GM18861 (cell line): ENCODE data around the gene ATP6V1F.

Source experiments
- ATAC-seq: cut with Tn5 transposase; IDR thresholded peaks from one replicate; pipeline ENCODE4 v1.9.1; 2021; ENCODE audit not compliant: unreplicated experiment

The ATP6V1F gene

DNA sequence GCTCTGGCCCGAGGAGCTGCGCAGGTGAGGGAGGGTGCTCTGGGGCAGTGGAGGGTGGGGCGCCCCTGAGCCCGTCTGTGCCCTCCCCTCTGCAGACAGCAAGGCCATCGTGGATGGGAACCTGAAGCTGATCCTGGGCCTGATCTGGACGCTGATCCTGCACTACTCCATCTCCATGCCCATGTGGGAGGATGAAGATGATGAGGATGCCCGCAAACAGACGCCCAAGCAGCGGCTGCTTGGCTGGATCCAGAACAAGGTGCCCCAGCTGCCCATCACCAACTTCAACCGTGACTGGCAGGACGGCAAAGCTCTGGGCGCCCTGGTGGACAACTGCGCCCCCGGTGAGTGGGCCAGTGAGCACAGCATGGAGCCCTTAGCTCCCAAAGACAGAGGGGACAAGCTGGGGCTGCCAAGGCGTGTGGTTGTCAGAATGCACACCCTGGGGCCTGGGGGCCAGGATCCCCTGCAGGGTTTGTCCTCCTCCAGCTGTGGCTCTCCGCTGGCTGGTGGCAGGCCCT, 27.4 kb upstream of the ATP6V1F start:
- ATAC-seq, result no peak

DNA sequence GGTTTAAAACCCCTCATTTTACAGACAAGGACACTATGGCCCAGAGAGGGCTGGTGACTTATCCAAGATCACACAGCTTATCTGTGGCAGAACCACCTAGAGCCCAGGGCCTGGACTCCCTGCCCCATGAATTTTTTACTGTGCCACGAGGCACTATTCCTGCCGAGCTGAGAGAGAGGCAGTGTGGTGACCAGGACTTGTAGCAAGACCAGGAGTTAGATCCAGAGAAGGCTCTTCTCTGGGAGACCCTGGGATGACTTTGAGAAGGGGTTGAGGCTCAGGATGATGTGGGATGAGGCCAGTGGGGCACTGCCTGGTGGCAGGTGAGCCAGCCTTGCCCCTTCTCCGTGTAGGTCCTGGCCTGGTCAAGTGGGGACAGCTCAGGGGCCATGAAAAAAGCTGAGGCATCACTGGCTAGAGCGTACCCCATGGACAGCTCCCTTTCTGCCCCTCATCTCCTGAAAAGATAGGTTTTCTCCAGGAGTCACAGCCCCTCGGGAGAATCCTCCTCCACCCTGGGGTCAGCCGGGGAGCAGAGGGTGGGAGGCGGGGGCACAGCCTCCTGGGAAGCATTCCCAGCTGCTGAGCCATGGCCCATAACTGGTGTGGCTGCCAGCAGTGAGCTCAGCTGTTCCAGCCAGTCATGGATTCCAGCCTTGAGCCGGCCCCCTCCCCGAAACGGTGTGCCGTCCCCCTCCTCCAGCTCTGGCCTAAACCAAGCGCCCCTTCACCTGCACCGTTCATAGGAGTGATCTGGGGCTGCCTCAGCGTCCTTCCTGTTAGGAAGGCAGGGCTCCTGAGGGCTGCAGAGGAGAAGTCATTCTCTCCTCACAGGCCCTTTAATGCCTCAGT, 26.6 kb upstream of the ATP6V1F start:
- no peak for ATAC-seq

DNA sequence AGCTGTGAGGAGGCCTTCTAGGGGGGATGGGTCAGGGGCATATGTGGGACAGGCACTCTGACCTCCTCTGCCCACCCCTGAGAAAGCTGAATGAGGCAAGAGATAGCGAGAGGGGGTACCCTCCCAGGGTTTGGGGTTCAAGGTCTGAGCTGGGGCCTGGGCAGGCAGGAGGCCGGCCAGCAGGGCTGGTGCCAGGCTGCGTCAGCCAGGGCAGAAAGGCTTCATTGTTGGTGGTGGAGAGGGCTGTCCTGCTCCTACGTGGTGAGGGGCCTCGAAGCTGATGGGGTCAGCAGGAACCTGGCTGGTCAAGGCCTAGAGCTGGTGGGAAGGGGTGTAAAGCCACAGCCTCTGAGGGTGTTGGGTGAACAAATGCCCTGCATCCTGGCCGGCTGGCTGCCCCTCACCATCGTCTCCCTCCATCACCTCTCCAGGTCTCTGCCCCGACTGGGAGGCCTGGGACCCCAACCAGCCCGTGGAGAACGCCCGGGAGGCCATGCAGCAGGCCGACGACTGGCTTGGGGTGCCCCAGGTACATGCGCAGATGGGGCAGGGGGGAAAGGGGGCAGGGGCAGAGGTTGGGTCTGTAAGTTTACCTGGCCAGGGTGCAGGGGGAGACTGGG, 25.8 kb upstream of the ATP6V1F start:
- no peak for ATAC-seq

DNA sequence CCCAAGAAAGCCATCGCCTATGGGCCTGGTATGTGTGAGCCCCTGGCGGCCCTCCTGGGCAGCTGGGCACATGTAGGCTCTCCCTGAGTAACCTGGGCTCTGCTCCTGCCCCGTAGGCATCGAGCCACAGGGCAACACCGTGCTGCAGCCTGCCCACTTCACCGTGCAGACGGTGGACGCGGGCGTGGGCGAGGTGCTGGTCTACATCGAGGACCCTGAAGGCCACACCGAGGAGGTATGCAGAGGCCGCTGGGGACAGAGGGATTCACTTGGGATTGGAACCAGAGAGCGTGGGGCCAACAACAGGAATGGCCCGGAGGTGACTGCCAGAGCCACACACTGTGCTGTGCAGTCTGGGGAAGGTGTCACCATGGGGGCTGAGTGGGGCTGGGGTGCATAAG, 25.1 kb upstream of the ATP6V1F start:
- ATAC-seq, result no peak

DNA sequence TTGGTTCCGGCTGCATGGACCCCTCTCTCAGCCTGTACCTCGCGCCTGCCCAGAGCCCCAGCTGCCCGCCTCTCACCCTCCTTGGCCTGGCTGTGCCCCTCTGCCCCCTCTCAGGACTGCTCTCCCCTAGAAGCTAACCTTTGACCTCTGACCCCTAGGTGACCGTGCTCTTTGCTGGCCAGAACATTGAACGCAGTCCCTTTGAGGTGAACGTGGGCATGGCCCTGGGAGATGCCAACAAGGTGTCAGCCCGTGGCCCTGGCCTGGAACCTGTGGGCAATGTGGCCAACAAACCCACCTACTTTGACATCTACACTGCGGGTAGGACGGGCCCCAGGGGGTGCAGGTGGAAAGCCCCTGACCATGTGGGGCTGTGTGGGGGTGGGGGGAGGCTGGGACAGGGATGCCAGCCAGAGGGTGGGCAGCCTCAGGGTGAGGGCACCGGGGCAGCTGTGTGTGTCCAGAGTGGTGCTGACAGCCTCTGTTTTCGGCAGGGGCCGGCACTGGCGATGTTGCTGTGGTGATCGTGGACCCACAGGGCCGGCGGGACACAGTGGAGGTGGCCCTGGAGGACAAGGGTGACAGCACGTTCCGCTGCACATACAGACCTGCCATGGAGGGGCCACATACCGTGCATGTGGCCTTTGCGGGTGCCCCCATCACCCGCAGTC, 24.4 kb upstream of the ATP6V1F start:
- ATAC-seq, result no peak

DNA sequence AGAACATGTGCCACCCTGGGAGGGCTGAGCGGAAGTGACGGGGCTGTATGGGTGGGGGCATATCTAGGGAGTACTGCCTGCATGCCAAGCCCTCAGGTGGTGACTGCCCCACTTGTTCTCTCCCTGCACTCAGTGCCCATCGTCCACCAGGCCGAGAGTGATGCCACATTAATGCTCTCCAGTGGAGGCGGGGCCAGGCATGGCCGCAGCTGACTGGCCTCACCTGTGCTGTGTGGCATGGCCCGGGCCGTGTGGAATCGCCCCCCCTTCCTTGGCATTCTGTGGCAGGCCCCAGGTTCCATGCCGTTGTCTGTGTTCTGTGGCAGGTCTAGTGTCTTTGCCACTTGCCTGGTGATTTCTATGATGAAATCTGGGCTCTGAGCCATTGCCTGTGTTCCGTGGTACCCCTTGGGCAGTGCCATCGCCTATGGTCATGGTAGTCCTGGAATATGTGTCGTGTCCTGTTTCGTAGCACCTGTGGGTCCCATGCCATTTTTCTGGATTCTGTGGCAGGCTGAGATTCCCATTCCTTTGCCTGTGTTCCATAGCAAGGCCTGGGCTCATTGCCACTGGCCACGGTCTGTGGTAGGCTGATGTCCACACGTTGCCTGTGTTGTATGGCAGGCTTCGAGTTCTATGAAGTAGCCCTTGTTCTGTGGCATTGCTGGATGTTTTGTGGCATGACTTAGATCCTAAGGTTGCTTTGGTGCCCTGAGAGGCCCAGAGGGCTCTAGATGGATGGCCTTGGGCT, 23.5 kb upstream of the ATP6V1F start:
- no peak for ATAC-seq

DNA sequence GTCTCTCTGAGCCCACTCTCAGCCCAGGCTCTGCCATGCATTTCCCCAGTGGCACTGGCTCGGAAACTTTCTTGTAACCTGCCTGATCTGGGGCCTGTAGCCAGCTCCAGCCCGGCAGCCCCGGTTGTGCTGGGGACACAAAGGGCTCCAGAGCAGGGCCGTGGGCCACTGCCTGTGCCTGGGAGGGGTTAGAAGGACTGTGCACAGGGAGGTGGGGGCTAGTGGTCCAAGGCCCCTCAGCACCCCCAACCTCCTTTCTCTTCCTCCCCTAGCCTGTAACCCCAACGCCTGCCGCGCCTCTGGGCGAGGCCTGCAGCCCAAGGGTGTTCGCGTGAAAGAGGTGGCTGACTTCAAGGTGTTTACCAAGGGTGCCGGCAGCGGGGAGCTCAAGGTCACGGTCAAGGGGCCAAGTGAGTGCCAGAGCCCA, 22.9 kb upstream of the ATP6V1F start:
- no peak for ATAC-seq

DNA sequence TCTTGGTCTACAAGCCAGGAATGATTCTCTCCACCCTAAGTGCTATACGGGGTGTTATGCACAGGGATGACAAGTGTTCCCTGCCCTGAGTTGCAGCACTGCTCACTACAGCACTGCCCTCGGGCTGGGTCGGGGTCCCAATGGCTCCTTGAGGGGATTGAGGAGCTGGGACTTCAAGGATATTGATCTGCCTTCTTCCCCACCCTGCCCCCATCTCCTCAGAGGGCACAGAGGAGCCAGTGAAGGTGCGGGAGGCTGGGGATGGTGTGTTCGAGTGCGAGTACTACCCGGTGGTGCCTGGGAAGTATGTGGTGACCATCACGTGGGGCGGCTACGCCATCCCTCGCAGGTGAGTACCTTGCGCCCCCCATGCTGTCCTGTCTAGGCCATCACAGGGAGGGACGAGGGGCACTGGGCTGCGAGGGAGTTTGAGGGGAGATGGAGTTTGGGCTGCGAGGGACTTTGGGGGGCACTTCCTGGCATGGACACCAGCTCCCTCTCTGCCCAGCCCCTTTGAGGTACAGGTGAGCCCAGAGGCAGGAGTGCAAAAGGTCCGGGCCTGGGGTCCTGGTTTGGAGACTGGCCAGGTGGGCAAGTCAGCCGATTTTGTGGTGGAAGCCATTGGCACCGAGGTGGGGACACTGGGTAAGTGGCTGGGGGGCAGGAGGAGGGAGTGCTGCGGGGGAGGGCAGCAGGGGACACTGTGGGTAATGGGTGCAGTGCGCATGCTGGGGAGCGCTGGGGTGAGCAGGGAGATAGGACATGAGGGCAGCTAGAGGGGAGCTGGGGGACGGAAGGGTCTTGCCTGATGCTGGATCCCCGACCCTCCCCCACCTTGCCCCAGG, 22.1 kb upstream of the ATP6V1F start:
- no peak for ATAC-seq

DNA sequence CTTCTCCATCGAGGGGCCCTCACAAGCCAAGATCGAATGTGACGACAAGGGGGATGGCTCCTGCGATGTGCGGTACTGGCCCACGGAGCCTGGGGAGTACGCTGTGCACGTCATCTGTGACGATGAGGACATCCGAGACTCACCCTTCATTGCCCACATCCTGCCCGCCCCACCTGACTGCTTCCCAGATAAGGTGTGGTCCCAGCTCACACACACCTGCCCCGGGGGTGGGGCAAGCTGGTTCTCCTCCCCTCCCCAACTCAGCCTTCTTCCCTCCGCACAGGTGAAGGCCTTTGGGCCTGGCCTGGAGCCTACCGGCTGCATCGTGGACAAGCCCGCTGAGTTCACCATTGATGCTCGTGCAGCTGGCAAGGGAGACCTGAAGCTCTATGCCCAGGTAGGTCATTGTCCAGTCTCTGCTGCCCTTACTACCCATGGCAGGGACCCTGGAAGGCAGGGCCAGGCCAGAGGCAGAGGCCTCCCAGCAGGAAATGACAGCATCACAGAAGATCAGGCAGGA, 21.4 kb upstream of the ATP6V1F start:
- no peak for ATAC-seq

DNA sequence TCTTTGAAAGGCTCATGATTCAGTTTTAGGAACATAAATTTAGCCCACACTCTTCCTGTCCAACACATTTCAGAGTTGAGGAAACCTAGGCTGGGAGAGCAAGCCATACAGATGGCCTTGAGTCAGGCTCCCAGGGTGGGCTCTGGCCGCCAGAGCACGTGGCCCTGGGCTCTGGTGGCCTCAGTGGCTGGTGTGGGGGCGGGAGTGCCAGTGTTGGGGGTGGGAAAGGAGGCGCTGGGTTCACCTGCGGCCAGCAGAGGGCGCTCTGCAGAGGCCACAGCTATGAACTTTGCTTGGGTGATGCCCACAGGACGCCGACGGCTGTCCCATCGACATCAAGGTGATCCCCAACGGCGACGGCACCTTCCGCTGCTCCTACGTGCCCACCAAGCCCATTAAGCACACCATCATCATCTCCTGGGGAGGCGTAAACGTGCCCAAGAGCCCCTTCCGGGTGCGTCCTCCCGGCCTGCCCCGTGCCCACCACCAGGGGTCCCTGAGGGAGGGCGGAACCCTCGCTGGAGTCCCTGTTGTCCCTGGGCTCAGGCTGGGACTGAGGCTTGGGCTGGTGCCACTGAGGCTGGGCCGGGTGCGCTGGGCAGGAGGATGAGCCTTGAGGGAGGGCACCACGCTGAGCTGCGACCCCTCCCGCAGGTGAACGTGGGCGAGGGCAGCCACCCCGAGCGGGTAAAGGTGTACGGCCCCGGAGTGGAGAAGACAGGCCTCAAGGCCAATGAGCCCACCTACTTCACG, 20.6 kb upstream of the ATP6V1F start:
- ATAC-seq, result no peak

DNA sequence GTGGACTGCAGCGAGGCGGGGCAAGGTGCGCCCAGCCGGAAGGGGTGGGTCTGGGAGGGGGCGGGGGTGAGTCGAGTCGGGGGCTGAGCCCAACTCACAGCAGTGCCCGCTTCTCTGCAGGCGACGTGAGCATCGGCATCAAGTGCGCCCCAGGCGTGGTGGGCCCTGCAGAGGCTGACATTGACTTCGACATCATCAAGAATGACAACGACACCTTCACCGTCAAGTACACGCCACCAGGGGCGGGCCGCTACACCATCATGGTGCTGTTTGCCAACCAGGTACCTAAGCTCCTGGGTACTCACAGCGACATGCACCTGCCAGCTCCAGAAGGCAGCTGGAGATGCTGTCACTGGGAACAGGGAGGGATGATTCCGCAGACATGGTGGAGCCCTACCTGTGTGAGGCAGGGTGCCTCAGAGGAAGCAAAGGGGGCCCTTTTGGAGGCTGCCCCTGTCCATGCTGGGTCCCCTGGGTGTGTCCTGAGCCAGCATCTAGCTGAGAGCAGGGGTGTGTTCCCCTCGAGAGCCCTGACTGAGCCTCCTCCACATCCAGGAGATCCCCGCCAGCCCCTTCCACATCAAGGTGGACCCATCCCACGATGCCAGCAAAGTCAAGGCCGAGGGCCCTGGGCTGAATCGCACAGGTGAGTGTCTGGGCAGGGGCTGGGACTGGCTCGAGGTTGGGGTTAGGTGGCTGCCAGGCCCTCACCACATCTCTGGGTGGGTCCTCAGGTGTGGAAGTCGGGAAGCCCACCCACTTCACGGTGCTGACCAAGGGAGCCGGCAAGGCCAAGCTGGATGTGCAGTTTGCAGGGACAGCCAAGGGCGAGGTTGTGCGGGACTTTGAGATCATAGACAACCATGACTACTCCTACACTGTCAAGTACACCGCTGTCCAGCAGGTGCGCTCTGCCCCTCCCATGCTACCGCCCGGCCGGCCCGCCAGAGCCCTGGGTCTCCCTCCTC, 19.7 kb upstream of the ATP6V1F start:
- no peak for ATAC-seq

DNA sequence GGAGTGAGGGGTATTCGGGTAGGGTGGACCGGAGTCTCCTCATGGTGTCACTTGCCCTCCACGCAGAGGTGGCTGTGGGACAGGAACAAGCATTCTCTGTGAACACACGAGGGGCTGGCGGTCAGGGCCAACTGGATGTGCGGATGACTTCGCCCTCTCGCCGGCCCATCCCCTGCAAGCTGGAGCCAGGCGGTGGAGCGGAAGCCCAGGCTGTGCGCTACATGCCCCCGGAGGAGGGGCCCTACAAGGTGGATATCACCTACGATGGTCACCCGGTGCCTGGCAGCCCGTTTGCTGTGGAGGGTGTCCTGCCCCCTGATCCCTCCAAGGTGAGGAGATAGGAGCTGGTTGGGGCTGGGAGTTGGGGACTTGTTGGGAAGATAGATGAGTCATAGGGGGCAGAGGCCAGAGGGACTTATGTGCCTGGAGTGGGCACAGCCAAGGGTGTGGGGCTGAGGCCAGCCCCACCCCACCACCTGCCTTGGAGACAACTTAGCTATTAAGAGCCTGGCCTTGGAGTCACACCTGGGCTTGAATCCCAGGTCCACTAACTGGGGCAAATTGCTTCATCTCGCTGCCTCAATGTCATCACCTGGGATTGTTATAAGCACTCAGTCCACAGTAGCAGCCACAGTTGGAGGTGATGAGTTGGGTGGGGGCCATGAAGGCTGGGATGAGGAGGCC, 18.6 kb upstream of the ATP6V1F start:
- no peak for ATAC-seq

DNA sequence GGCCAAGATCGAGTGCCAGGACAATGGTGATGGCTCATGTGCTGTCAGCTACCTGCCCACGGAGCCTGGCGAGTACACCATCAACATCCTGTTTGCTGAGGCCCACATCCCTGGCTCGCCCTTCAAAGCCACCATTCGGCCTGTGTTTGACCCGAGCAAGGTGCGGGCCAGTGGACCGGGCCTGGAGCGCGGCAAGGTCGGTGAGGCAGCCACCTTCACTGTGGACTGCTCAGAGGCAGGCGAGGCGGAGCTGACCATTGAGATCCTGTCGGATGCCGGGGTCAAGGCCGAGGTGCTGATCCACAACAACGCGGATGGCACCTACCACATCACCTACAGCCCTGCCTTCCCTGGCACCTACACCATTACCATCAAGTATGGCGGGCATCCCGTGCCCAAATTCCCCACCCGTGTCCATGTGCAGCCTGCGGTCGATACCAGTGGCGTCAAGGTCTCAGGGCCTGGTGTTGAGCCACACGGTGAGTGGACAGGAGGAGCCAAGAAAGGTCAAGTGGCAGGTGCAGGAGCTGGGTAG, 17.8 kb upstream of the ATP6V1F start:
- no peak for ATAC-seq

DNA sequence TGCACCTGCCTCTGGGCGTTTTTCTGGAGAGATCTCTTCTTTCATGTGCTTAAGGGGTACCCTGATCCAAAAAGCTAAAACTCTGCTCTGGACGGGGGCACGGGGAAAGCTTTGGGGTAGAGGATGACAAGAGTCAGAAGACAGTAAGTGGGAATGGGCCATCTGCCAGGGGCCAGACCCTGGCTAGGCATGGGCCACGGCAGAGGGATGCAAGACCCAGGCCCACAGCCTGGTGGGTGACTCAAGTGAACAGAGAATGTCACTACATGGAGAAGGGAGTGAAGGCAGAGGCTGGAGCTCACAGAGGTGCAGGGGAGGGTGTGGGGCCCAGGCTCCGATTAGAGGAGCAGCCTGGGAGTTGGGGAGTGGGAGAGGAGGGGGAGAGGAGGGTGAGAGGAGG, 17.2 kb upstream of the ATP6V1F start:
- ATAC-seq, result no peak

DNA sequence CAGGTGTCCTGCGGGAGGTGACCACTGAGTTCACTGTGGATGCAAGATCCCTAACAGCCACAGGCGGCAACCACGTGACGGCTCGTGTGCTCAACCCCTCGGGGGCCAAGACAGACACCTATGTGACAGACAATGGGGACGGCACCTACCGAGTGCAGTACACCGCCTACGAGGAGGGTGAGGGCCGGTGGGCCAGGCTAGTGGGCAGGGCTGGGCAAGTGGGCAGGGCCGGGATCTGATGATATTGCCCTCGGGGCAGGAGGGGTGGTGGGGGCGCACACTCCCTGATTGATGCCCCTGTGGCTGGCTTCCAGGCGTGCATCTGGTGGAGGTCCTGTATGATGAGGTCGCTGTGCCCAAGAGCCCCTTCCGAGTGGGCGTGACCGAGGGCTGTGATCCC, 16.7 kb upstream of the ATP6V1F start:
- ATAC-seq, result no peak

DNA sequence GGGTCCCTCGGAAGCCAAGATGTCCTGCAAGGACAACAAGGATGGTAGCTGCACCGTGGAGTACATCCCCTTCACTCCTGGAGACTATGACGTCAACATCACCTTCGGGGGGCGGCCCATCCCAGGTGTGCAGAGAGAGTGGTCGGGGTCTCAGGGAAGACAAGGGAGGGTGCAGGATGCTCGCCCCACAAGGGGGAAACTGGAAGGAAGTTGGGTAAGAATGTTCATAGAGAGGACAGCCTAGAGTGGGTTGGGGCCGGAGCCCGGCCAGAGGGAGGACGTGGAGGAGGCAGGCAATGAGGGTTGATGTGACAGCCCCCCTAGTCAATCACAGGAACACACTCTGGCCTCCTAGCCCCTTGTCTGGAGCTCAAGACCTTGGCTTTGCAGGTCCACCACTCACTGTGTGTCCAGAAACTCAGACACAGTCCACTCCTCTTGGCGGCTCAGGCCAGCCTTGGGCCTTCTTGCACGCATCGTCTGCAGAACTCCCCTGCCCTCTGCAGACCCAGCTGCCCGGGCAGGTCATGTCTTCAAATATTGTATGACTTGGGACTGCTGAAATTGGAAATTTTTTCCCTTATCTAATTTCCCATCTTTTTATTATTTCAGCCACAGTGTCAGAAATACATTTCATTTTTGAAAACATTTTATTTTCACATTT, 15.7 kb upstream of the ATP6V1F start:
- ATAC-seq, result no peak

DNA sequence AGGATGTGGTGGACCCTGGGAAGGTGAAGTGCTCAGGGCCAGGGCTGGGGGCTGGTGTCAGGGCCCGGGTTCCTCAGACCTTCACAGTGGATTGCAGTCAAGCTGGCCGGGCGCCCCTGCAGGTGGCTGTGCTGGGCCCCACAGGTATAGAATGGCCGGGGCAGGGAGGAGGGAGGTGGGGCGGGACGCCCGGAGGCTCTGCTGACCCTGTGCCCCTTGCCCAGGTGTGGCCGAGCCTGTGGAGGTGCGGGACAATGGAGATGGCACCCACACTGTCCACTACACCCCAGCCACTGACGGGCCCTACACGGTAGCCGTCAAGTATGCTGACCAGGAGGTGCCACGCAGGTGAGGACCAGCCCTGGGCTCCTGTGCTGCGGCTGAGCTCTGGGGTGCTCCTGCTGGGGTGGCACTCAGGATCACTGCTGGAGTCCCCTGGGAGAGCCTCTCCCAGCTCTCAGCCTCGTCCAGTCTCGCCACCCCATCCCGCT, 14.9 kb upstream of the ATP6V1F start:
- ATAC-seq, result no peak
